Uterus (tissue), 2 donors: ENCODE results near the gene CATSPER1.

Experiments
- CTCF ChIP-seq, 4 experiments: fragments of 200-600 bp in 2 of 4; fragments of 450-650 bp in 2 of 4; sonication (generic) in 2 of 4; IDR thresholded peaks; one replicate each; pipeline ENCODE4 v1.5.1; 2016 to 2019; ENCODE audit warnings: antibody characterized with exemption in 4 of 4, mild to moderate bottlenecking in 2 of 4, moderate library complexity in 1 of 4
- POLR2A ChIP-seq, 2 donors: fragments of 450-650 bp; IDR thresholded peaks; one replicate each; pipeline ENCODE4 v1.6.1; 2016; ENCODE audit warnings: antibody characterized with exemption in 2 of 2, mild to moderate bottlenecking in 1 of 2, moderate library complexity in 1 of 2

DNA sequence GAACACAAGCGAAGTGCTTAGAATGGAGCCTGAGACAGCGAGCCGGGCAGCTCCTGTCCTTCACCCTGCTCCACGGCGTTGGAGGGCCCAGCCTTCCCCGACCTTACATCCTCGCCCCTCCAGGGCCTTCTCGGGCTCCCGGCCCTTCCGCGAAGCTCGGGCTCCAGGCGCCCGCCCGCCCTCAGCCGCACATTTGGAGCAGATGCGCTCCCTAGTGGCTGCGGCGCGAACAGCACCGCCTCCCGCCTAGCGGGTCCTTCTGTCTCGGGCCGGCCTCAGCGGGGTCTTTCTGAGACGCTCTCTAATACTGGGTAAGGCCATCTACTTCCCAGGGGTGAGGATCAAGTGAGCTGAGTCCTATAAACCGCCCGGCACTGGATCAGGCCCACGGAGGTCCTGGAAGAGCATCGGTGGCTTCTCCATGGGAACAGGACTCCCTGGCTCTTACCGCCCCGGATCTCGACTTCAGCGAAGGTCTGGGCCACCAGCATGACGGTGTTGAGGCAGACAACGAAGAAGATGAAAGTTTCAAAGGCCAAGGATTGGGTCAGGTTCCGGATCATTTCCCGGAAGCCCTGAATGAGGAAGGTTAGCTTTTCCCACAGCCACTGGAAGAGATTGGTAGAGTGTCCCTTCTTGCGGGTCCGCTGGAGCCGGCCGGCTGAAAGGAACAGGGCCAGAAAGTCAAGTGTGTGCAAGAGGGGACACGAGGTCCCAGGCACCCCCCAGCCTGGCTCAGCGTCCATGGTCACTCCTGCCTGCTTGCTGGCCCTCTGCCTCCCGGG is 3.7 kb downstream of the CATSPER1 start:
- TF ChIP-seq CTCF (IDR thresholded peaks at IDR 0.05) (peak; percentile 78 to 96 (median 88)), POLR2A (IDR thresholded peaks at IDR 0.05) (no peak)
